CD1c-positive myeloid dendritic cell (primary cell): ENCODE measurements around the gene DPP3.

Experiments used
- DNase-seq: peaks from one replicate; pipeline ENCODE4 v3.0.0-alpha.2; 2016; ENCODE audit errors: extremely low spot score

Gene DPP3

DNA sequence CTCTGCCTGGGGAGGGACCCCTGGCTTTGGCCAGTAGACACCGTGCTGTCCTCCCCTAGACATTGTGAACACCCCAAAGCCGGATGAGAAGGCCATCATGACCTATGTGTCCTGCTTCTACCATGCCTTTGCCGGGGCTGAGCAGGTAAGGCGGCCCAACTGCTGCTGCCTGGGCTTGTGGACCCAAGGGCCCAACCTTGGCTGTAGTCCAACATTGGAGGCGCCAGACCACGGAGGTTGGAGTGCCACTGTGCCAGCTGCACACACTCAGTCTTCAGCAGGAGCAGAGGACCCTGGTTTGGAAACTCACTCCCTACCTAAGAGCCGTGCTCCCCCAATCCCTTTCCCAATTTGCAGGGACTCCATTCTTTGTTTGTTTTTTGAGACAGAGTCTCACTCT, 75.9 kb downstream of the DPP3 start:
- no peak for DNase-seq

DNA sequence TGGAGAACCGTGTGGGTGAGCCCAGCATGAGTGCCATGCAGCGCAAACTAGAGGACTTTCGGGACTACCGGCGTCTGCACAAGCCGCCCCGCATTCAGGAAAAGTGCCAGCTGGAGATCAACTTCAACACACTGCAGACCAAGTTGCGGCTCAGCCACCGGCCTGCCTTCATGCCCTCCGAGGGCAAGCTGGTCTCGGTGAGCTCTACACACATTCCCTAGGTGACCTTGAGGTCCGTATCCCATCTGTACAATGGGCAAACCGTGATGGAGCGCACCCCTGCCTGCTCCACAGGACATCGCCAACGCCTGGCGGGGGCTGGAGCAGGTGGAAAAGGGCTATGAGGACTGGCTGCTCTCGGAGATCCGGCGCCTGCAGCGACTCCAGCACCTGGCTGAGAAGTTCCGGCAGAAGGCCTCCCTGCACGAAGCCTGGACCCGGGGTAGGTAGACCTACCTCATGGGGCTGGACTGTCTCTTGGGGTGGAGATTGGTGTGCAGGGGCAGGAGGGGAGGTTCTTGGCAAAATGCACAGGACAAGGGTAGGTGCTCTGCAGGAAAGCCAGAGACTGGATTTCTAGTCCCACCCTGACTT, 77.6 kb downstream of the DPP3 start:
- DNase-seq = no peak
